Stimulated activated naive CD4-positive, alpha-beta T cell (primary cell): Measurements from ENCODE around the gene SH2B3.
"Not testable (repeated sequence)": the region's sequence is repeated elsewhere in the genome, so short reads cannot be mapped to it uniquely, and the experiment has no call there.

Experiments
- DNase-seq, 6 experiments: peaks; one replicate each; lab custom pipeline; 2025; lab: John Stamatoyannopoulos, UW

The SH2B3 gene

DNA sequence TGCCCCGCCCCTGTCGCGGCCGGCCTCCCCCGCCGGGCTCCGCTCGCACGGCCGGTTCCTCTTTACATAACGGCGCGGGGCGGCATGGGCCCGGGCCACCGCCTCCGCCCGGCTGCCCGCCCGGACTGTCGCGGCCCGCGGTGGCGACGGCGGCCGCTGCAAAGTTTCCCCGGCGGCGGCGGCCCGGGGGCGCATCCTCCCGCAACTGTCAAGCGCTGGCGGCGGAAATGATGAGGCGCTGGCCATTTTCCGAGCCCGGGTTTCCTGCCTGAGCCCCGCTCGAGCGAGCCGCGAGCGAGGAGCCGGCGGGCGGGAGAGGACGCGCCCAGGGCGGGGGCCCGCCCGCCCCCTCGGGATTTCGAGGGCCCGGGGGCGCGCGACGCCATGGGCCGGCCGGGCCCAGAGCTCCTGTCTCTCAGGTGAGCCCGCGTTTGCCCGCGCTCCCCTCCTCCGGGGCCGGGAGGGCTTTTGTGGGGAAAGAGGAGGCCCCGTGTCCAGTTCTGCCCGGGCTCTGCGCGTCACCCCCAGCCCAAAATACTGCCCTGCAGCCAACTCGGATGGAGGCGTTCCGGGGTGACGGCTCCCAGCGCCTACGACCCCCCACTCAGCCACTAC, at the start of gene SH2B3:
Gene SH2B3 (plus strand): TSS at position 65 of the 615 bp plus-strand sequence. CDS start 12,223 bp downstream, outside the sequence.
- DNase-seq: peak in 5 of 6 experiments; percentile 80 to 98 (median 85)

DNA sequence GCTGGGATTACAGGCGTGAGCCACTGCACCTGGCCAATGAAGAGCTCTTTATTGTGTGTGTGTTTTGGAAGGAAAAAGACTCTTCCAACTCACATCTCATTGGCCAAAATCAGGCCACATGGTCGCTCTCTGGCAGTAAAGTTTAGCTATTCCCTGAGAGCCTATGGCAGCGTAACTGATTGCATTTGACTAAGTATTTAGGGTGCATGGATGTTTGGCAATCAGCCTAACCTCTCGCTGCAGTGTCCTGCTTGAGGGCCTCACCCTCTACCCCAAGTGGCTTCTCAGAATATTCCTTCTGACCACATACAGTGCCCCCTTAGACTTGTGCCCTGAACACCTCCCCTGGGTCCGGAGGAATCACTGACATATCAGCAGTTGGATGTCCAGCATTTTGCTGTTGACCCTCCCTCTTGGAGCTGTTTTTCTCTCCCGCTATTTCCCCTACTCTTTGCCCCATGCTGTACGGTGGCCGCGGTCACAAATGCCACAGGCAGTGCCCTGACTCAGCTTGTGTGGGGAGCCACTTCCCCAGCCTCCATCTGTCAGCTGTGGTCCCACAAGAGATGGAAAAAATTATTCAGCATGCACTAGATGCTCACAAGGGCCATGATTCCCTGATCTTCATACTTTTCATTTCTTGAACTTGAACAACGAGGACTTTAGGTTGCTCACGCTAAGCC, 46.4 kb upstream of the SH2B3 start:
- no peak for DNase-seq

DNA sequence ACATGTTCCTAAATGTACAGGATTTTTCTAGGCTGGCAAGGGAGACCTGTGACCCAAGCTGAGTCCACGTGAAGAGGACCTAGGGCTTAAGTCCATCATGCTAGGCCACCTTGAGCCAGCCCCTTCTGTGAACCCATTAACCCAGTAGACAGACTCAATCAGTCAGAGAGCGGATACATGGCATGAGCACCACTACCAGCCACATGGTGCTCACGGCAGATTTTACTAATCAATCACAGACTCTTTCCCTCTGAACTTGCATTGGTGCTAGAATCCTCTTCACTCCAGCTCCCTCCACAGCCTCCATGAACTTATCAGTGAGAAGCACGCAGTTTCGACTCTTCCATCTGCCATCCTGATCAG, 45.8 kb upstream of the SH2B3 start:
- DNase-seq: no peak

DNA sequence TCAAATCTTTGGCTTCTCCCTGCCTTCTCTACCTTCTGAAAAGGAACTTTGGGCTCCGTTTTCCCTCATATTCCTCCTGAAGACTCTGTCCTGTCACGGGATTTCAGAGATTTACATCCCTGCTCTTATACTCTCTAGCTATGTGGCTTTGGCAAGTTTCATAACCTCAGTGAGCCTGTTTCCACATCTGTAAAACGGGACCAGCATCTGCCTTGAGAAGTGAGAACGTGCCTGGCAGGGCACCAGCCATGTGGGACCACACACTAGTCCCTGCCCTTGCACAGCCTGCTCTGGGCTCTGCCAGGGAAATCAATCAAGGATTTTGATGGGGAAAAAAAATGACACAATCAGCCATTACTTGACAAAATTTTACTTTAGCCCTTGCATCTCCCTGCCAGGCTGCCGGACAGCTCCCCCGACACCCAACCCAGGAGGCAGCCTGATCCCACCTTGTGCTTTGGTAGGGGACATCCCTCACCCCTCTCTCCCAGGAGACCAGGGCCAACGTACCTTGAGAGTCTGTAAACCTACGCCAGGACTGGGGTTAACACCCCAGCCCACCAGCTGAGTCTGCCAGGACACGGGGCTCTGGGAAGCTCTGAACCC, 45.3 kb upstream of the SH2B3 start:
- DNase-seq: no peak

DNA sequence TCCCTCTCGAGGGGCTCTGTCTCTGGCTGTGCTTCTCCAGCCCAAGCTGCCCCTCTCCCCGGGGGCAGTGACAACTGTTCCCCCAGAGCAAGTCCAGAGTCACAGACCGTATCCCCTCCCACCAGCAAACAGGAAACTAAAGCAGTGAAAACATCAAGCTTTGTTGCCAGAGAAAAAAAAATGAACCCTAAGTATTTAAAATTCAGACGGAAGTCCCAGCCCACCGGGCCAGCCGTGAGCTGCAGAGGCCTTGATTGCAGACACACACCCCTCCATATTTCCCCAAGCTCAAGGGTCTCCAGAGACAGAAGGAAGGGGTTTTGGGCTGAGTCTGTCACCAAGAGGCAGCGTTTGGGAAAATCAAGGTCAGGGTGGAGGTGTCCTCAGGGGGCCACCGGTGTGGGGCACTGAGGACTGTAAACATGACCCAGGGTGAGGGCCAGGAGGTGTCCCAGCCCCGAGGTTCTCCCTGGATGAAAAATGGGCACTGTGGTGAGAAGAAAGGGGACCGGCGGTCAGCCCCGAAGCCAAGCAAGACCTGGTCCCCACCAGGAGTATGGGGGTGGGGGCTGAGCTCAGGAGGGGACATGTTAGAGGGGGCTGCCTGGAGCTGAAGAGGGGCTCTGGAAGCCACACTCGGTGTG, 44.5 kb upstream of the SH2B3 start:
- no peak for DNase-seq

DNA sequence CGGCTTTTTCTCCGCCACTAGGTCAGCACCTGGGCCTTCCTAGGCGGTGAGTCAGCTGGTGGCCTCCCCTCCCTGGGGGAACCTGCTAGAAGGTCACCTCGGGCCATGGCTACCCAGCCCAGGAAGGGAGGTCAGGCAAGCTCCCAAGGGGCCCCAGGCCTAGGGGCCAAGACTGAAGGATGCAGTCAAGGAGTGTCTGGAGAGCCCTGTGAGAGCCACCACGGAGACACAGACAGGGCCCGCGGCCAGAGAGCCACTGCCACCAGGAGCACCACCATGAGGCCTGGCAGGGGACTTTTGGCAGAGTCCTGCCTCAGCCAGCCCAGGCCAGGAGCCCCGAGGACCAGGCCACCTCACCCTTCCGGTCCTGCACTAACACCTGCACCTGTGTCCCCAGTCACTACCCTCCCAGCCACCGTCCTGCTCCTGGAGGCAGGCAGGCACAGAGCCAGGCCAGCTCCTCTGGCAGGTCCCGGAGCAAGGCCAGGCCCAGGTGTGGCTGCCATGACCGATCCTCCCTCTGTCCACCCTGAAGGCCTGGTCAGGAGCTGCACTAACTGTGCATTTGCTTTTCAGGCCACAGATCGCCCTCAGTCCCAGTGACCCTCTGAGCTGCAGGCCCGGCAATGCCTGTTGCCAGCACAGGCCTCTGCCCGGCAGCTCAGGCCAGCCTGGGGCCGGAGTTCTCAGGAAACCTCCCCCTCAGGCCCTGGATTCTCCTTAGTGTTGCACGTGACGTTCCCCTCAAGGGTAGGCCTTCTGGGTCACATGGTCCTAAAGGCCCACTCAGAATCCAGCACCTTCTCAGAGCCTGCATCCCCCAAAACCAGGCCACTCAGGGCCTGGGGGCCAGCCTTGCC, 43.8 kb upstream of the SH2B3 start:
- DNase-seq: no peak

DNA sequence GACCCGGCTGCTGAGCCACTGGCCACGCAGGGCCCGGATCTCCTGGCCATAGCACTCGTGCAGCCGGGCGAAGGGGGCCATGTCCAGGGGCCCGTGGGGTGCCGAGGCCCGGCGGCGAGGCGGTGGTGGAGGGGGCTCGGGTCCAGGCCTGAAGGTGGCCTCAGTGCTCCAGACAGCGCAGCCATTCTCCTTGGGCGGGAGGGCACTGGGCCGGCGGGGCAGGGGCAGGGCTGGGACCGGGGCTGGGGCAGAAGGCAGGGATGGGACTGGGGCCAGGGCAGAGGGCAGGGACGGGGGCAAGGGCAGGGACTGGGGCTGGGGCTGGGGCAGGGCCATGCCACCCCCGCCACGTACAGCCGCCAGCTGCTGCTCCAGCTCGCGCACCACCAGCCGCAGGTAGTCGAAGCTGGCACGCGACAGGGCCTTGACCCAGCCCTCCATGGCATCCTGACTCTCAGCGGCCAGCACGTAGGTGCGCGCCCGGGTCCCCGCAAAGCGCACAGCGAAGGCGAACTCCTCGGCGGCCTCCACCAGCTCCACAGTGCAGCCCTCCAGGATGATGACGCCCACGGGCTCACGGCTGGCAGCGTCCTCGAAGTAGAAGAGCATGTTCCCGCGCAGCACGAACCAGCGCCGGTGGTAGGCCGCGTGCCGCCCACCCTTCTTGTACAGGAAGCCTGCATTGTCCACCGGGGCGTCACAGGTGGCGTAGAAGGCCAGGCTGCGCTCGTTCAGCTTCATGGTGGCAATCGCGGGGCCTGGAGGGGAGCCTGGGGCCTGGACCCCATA, 42.8 kb upstream of the SH2B3 start:
- no peak for DNase-seq

DNA sequence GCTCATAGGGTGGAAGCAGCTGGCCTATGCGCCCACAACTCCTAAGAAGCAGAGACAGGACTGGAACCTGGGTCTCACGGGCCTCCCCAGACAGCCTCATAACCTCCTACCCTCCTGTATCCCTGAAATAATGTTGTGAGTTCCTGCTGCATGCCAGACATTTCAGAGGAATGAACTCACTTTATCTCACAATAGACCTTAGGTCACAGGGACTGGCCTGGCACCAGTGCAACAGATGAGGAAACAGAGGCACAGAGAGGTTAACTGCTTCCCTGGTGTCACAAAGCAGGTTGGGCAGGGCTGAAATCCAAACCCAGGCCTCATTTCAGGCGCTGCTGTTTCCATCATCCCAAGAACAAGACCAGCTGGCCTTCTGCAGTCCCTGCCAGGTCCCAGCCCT, 42.1 kb upstream of the SH2B3 start:
- no peak for DNase-seq

DNA sequence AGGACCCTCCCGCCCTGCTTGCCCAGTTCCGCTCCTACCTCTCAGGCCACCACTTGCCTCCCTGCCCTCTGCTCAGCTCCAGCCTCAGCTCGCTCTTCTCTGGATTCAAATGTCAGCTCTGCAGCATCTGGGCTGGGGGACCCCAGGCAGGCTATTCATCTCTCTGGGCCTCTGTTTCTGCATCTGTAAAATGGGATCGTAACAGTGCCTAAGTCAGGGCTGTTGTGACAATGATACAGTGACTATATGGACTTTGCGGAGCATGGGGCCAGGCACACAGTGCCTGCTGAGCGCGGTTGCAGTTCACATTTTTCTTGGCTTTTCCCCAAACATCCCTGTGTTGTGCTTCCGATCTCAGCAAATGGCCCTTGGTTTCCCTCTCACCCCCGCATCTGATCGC, 39.6 kb upstream of the SH2B3 start:
- no peak for DNase-seq

DNA sequence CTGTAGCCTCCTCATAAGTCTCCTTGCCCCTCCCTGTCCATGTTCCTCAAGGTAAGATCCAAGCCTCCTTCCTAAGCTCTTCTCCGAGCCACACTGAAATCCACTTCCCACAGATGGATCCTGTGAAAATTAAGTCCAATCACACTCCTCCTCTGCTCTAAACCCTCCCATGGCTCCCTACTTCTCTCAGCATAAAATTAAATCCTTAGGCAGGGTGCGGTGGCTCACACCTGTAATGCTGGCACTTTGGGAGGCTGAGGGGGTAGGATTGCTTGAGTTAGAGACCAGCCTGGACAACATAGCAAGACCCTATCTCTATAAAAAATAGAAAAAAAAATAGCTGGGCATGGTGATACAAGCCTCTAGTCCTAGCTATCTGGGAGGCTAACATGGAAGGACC, 39.1 kb upstream of the SH2B3 start:
- DNase-seq: no peak

DNA sequence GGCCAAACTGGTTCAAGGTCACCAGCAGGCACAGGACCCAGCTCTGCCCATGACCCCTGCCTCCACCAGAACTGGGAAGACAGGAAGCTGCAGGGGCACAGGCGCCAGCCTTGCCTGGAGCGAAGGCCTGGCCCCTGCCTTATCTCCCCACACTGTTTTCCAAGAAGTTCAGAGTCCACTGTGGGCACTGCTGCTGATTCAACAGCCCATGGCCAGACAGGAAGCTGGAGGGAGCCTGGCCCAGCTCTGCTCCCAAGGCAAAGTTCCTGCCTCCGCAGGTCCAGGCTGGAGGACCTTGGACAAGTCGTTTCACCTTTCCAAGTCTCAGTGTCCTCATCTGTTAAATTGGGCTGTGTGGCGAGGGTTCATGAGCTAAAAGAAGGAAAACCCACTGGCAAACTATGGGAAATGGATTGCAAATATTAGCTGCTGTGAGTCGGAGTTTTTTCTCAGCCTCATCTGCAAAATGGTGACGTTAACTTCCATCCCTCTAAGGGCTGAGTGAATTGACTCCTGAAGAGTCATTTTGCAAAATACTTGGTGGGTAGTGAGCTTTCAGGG, 38.0 kb upstream of the SH2B3 start:
- no peak for DNase-seq

DNA sequence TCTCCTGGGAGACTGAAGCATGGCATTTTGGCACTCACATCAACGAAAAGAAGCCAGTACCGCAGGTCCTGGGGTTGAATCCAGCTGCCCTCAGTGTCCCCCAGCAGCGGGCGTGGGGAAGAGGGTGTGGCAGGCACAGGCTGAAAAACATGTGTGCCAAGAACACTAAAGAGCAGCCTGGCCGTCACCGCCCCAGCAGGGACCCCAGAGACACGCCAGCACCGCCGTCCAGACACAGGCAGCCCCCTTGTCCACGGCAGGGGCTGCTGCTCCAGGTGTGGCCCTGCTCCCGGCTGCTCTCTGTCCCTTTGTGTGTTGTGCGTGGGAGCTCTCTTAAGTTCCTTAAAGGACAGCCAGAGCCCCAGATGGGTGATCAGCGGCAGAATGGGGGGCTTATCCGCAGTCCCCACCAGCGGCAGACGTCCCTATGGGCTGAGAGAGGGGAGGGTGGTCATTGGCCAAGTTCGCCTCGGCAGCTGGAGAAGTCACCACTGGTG, 37.4 kb upstream of the SH2B3 start:
- peak in 1 of 6 experiments; percentile 48 for DNase-seq

DNA sequence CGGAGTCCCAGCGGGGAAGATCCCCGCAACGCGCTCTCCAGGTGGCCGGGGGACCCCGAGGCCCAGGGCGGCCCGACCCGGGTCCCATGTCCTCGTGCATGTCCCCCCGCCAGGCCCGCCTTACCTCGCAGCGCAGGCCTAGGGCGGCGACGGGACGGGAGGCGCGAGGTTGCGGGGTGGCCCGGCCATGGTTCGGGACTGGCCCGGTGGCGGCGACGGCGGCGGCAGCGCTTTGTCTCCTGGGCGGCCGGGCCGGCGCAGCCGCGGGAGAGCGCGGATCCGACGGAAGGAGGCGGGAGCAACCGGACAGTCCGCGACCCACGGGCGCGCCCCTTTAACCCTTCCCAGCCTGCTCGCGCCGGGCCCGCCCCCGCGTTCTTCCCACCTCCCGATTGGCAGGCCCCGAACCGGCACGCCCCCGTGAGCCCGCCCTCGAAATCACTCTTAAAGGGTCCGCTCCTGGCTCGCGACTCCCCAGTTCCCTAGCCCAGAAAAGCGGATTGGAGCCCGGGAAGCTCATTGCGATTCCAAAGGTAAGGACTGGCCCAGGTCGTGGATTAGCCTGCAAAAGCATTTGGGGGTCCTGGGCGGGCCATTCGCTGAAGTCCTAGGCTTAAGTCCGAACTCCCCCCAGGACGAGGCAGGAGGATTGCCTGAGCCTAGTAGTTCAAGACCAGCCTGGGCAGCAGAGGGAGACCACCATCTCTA, 36.8 kb upstream of the SH2B3 start, which contains the start of gene PHETA1:
Gene PHETA1 (minus strand): TSS at position 308 of the 708 bp plus-strand sequence. CDS start 5,668 bp downstream, outside the sequence.
- peak; percentile 17 to 67 (median 58) for DNase-seq

DNA sequence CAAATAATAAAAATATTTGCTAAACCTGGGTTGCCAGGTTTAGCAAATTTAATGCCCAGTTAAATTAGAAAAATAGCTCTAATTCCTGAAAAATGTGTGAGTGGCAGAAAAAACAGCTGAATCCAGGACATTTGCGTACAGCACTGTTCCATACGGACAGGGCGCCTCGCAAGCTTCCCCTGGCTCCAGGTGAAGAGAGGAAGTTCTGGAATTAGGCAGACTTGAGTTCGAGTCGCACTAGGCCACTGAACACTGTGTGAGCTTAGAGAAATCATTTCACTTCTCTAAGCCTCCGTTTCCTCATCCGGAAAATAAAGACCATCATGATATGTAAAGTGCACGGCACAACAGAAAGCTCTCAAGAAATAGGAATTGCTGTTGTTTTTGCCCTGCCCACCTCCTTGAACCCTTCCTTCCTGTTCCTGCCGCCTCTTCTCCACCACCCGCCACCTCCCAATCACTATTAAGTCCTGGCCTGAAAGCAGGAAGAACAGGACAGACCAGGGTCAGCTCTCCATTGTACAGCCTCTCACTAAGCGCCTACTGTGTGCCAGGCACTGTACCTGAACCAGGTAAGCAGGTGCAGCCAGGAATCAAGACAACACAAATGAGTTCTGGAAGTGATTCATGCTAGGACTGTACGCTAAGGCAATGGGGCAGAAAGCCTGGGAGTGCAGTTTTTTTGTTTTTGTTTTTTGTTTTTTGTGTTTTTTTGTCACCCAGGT, 36.1 kb upstream of the SH2B3 start:
- DNase-seq: no peak

DNA sequence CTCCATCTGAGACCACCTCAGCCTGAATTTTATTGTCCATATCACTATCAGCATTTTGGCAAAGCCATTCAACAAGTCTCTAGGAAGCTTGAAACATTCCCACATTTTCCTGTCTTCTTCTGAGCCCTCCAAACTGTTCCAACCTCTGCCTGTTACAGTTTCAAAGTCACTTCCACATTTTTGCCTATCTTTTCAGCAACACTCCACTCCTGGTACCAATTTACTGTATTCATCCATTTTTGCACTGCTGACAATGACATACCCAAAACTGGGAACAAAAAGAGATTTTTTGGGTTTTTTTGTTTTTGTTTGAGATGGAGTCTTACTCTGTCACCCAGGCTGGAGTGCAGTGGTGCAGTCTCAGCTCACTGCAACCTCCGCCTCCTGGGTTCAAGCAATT, 32.5 kb upstream of the SH2B3 start:
- DNase-seq: not testable (repeated sequence)

DNA sequence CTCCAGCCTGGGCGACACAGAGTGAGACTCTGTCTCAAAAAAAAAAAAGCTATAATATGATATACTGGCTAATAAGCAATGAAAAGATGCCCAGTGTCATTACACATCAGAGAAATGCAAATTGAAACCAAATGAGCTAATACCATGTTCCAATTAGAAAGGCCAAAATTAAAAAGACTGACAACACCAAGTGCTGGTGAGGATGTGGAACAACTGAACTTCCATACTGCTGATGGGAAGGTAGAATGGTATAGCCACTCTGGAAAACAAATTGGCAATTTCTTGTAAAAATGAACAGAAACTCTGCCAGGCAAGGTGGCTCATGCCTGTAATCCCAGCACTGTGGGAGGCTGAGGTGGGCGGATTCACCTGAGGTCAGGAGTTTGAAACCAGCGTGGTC, 28.3 kb upstream of the SH2B3 start:
- no peak for DNase-seq

DNA sequence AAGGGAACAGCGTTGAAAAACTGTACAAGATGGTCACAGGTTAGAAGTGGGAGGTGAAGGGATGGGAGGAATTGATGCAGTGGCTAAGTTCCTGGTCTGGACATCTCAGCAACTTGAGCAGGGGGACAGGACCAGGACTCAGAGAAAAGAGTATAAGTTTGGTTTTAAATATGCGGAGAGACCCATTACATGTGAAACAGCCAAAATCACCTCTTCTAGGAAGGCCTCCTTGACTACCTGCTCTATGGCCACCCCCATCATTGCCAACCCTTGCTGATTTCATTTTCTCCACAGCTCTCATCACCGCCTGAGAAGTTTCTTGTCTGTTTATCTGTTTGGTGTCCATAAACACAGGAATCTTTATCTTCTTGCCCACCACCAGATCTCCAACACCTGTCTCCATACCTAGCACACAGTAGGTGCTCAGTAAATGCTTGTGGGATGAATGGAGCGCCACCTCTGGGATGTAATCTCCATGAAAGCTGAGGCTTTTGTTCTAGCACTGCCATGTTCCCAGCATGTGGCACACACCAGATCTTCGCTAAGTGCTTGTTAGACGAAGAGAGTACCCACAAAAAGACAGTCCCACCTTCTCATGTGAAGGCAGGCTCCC, 25.7 kb upstream of the SH2B3 start:
- no peak for DNase-seq

DNA sequence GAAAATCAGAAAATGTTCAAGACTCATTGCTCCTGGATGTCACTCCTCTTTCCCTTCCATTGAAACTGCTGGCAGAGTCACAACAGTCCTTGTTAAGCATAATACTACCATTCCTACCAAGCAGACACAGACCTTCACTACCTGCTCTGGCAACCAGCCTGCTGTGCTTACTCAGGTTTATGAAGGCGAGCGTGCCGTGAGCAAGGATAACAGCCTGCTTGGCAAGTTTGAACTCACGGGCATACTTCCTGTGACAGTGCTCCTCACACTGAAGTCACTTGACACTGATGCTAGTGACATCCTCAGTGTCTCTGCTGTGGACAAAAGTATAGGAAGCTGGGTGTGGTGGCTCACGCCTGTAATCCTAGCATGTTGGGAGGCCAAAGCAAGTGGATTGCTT, 21.1 kb upstream of the SH2B3 start:
- DNase-seq: no peak

DNA sequence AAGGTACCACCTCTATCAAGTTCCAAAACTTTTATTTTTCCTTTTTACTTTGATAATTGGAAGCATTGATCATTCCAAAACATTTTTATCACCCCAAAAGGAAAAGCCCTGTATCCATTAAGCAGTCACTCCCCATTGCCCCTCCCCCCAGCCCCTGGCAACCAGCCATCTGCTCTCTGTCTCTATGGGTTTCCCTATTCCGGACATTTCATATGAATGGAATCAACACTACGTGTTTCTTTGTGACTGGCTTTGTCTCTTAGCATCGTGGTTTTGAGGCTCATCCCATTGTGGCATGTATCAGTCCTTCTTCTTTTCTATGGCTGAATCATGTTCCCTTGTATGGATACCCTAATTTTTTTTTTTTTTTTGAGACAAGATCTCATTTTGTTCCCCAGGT, 18.8 kb upstream of the SH2B3 start:
- no peak for DNase-seq
